HepG2 (cell line): ENCODE results near the gene DNAJC8. TPM values are rescaled to one million over a fixed set of nuclear protein-coding genes. Genes with fewer than 3 reads are reported as not detected.

Experiments
- BHLHE40 ChIP-seq: IDR thresholded peaks from 2 replicates; pipeline ENCODE4 v1.6.1; 2011; ENCODE audit warnings: low read length, improper control_type of control experiment
- DNMT1 ChIP-seq: sonication (generic); formaldehyde crosslinking; IDR thresholded peaks from 2 replicates; pipeline ENCODE4 v1.5.1; 2020; ENCODE audit warnings: mild to moderate bottlenecking, missing genetic modification reagents
- FIP1L1 ChIP-seq: fragments of 200-400 bp; formaldehyde crosslinking; IDR thresholded peaks from 2 replicates; pipeline ENCODE4 v1.6.1; 2018; ENCODE audit warnings: low read depth, mild to moderate bottlenecking, low read length, moderate library complexity, borderline replicate concordance; ENCODE audit not compliant: insufficient read depth
- GABPA ChIP-seq, 2 experiments: IDR thresholded peaks; 2 replicates each; pipeline ENCODE4 v1.6.1; 2011 to 2016; ENCODE audit warnings: low read depth in 2 of 2, low read length in 1 of 2, missing biosample characterization in 1 of 2, missing genetic modification characterization in 1 of 2
- IRF2 ChIP-seq: IDR thresholded peaks from 2 replicates; pipeline ENCODE4 v1.6.1; 2018; ENCODE audit warnings: missing genetic modification reagents, missing compliant biosample characterization
- KLF11 ChIP-seq: IDR thresholded peaks from 2 replicates; pipeline ENCODE4 v1.6.1; 2016; ENCODE audit warnings: missing compliant biosample characterization
- KLF9 ChIP-seq: IDR thresholded peaks from 2 replicates; pipeline ENCODE4 v1.6.1; 2016; ENCODE audit warnings: low read depth
- MXD4 ChIP-seq: IDR thresholded peaks from 2 replicates; pipeline ENCODE4 v1.6.1; 2016; ENCODE audit warnings: mild to moderate bottlenecking, missing biosample characterization, missing genetic modification reagents
- MZF1 ChIP-seq: sonication (generic); formaldehyde crosslinking; IDR thresholded peaks from 2 replicates; pipeline ENCODE4 v1.8.1; 2023; ENCODE audit warnings: mild to moderate bottlenecking, missing genetic modification reagents, borderline replicate concordance
- NFE2 ChIP-seq: sonication (generic); formaldehyde crosslinking; IDR thresholded peaks from 2 replicates; pipeline ENCODE4 v1.4.0; 2020; ENCODE audit warnings: missing genetic modification reagents
- PREB ChIP-seq: sonication (generic); formaldehyde crosslinking; IDR thresholded peaks from 2 replicates; pipeline ENCODE4 v1.4.0; 2020; ENCODE audit warnings: missing genetic modification reagents
- SMYD3 ChIP-seq: sonication (generic); formaldehyde crosslinking; IDR thresholded peaks from 2 replicates; pipeline ENCODE4 v1.8.1; 2023; ENCODE audit warnings: mild to moderate bottlenecking, missing genetic modification reagents
- U2AF2 ChIP-seq: fragments of 200-400 bp; formaldehyde crosslinking; IDR thresholded peaks from 2 replicates; pipeline ENCODE4 v1.6.1; 2017; ENCODE audit warnings: low read depth, mild to moderate bottlenecking, low read length
- ZFP82 ChIP-seq: sonication (generic); formaldehyde crosslinking; IDR thresholded peaks from 2 replicates; pipeline ENCODE4 v1.5.1; 2020; ENCODE audit warnings: mild to moderate bottlenecking, missing genetic modification reagents, borderline replicate concordance
- ZNF543 ChIP-seq: sonication (generic); formaldehyde crosslinking; IDR thresholded peaks from 2 replicates; pipeline ENCODE4 v1.4.0; 2020; ENCODE audit warnings: mild to moderate bottlenecking, missing genetic modification reagents
- ZNF550 ChIP-seq: sonication (generic); formaldehyde crosslinking; IDR thresholded peaks from 2 replicates; pipeline ENCODE4 v1.4.0; 2020; ENCODE audit warnings: mild to moderate bottlenecking, missing genetic modification reagents, borderline replicate concordance
- ZNF577 ChIP-seq: sonication (generic); formaldehyde crosslinking; IDR thresholded peaks from 2 replicates; pipeline ENCODE4 v1.4.0; 2020; ENCODE audit warnings: mild to moderate bottlenecking, low read depth, missing genetic modification reagents, borderline replicate concordance
- ZNF678 ChIP-seq: sonication (generic); formaldehyde crosslinking; IDR thresholded peaks from 2 replicates; pipeline ENCODE4 v1.4.0; 2020; ENCODE audit warnings: mild to moderate bottlenecking, missing genetic modification reagents
- ZNF768 ChIP-seq: sonication (generic); formaldehyde crosslinking; IDR thresholded peaks from 2 replicates; pipeline ENCODE4 v1.4.0; 2020; ENCODE audit warnings: missing genetic modification reagents
- ZNF83 ChIP-seq: sonication (generic); formaldehyde crosslinking; IDR thresholded peaks from 2 replicates; pipeline ENCODE4 v1.4.0; 2020; ENCODE audit warnings: missing genetic modification reagents, mild to moderate bottlenecking, borderline replicate concordance
- ZNF891 ChIP-seq: sonication (generic); formaldehyde crosslinking; IDR thresholded peaks from 2 replicates; pipeline ENCODE4 v1.5.0; 2020; ENCODE audit warnings: mild to moderate bottlenecking, missing genetic modification reagents
- ZZZ3 ChIP-seq: sonication (generic); formaldehyde crosslinking; IDR thresholded peaks from 2 replicates; pipeline ENCODE4 v1.4.0; 2020; ENCODE audit warnings: missing genetic modification reagents, mild to moderate bottlenecking, borderline replicate concordance
- polyA plus RNA-seq, 8 experiments: library from polyadenylated mRNA; depleted of rRNA in 3 of 8; stranded (reverse) in 7 of 8; unstranded in 1 of 8; fragments of >200 nt; fragmentation: Illumina TruSeq in 4 of 8; extraction: Trizol in 4 of 8; gene quantifications; 2 replicates each; pipeline versions ENCODE4 v1.2.1 to v1.2.3, GENCODE V29; 2011 to 2016; ENCODE audit warnings: low read depth in 4 of 8, missing spikeins in 1 of 8, mixed read lengths in 1 of 8; ENCODE audit not compliant: insufficient read depth in 1 of 8
- total RNA-seq, 5 experiments: library from RNA; depleted of rRNA; stranded (reverse); fragments of >200 nt; fragmentation: Illumina TruSeq; extraction: Trizol; gene quantifications; 2 replicates each; pipeline ENCODE4 v1.2.3, GENCODE V29; 2016; ENCODE audit warnings: low read depth in 1 of 5
- TF ChIP-seq, protein P1 (sequence below): sonication (generic); formaldehyde crosslinking; IDR thresholded peaks from 2 replicates; pipeline ENCODE4 v1.9.0; 2021; ENCODE audit warnings: missing genetic modification reagents, borderline replicate concordance
- TF ChIP-seq, protein P2 (sequence below): sonication (generic); formaldehyde crosslinking; IDR thresholded peaks from 2 replicates; pipeline ENCODE4 v1.8.0; 2022; ENCODE audit warnings: mild to moderate bottlenecking, missing genetic modification reagents

The DNAJC8 gene
- total and polyA plus RNA-seq, 2 of the 13 experiments (the other 11 are each of a cell fraction or from before 2014, with no cell fraction given) = 54.5 to 126 TPM

DNA sequence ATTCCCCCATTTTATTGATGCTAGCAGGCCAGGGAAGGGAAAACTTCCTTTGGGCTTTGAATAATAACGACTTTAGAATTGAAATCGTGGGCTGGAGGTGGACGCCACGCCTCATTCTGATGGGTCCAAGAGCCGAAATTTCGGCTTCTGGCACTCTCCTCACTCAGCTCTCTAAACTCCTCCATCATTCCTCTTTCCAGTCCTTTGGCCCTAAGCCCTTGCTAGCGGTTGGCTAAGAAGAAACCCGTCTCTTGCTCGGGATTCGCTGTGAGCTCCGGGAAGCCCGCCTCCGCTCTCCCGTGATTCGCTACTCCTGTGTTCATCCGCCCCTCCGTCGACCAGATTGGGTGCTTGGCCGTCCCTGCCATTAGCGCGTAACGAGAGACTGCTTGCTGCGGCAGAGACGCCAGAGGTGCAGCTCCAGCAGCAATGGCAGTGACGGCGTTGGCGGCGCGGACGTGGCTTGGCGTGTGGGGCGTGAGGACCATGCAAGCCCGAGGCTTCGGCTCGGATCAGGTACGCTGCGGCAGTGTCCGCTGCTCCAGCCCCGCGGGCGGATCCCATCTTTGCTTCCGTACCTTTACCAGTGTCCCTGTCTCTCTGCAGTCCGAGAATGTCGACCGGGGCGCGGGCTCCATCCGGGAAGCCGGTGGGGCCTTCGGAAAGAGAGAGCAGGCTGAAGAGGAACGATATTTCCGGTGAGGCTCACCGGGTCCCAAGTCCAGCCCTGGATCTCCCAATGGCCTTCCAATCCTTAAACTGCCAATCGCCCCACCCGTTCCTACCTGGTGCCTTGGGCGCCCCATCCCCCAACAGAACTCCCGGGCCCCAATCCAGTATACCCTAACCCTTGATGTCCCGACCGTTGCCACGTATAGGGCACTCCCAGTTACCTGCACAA lies 3.2 kb upstream of the DNAJC8 start, which contains the start of gene ATP5IF1 (continued):
- TF ChIP-seq ZNF543 (CRISPR knock-in tag) (0 out of 2 replicates have a peak, but pooled peaks have one; percentile 78), KLF11 (peak; percentile 71), ZNF891 (CRISPR knock-in tag) (peak; percentile 71), BHLHE40 (peak; percentile 28), ZNF768 (peak; percentile 75; the same call in 1 of the 2 replicates), KLF9 (CRISPR knock-in tag) (peak; percentile 62; the same call in 1 of the 2 replicates), MXD4 (CRISPR knock-in tag) (0 out of 2 replicates have a peak, but pooled peaks have one; percentile 43), ZNF83 (CRISPR knock-in tag) (no peak), NFE2 (CRISPR knock-in tag) (no peak), ZNF577 (no peak), FIP1L1 (0 out of 2 replicates have a peak, but pooled peaks have one; percentile 60), GABPA (IDR thresholded peaks at IDR 0.05; ENCODE audit: low read depth, low read length) (no peak; the same call in 1 of the 2 replicates), GABPA (CRISPR knock-in tag; IDR thresholded peaks at IDR 0.05; ENCODE audit: low read depth) (peak; percentile 35; the same call in 1 of the 2 replicates), MZF1 (CRISPR knock-in tag) (peak; percentile 74; the same call in 1 of the 2 replicates), ZFP82 (CRISPR knock-in tag) (no peak; the same call in 1 of the 2 replicates), ZNF550 (CRISPR knock-in tag) (no peak; the same call in 1 of the 2 replicates), IRF2 (peak; percentile 18), DNMT1 (peak; percentile 45; the same call in 1 of the 2 replicates), ZNF678 (CRISPR knock-in tag) (peak; percentile 75; the same call in 1 of the 2 replicates), PREB (CRISPR knock-in tag) (peak; percentile 86; the same call in 1 of the 2 replicates), ZZZ3 (peak; percentile 63), SMYD3 (CRISPR knock-in tag) (peak; percentile 89; the same call in 1 of the 2 replicates), U2AF2 (no peak)
- TF ChIP-seq, protein P1, sequence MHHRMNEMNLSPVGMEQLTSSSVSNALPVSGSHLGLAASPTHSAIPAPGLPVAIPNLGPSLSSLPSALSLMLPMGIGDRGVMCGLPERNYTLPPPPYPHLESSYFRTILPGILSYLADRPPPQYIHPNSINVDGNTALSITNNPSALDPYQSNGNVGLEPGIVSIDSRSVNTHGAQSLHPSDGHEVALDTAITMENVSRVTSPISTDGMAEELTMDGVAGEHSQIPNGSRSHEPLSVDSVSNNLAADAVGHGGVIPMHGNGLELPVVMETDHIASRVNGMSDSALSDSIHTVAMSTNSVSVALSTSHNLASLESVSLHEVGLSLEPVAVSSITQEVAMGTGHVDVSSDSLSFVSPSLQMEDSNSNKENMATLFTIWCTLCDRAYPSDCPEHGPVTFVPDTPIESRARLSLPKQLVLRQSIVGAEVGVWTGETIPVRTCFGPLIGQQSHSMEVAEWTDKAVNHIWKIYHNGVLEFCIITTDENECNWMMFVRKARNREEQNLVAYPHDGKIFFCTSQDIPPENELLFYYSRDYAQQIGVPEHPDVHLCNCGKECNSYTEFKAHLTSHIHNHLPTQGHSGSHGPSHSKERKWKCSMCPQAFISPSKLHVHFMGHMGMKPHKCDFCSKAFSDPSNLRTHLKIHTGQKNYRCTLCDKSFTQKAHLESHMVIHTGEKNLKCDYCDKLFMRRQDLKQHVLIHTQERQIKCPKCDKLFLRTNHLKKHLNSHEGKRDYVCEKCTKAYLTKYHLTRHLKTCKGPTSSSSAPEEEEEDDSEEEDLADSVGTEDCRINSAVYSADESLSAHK (CRISPR knock-in tag) = 0 out of 2 replicates have a peak, but pooled peaks have one; percentile 23
- TF ChIP-seq, protein P2, sequence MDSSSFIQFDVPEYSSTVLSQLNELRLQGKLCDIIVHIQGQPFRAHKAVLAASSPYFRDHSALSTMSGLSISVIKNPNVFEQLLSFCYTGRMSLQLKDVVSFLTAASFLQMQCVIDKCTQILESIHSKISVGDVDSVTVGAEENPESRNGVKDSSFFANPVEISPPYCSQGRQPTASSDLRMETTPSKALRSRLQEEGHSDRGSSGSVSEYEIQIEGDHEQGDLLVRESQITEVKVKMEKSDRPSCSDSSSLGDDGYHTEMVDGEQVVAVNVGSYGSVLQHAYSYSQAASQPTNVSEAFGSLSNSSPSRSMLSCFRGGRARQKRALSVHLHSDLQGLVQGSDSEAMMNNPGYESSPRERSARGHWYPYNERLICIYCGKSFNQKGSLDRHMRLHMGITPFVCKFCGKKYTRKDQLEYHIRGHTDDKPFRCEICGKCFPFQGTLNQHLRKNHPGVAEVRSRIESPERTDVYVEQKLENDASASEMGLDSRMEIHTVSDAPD (CRISPR knock-in tag) = peak; percentile 80
